ENCODE results near the gene ISL2.

DNA sequence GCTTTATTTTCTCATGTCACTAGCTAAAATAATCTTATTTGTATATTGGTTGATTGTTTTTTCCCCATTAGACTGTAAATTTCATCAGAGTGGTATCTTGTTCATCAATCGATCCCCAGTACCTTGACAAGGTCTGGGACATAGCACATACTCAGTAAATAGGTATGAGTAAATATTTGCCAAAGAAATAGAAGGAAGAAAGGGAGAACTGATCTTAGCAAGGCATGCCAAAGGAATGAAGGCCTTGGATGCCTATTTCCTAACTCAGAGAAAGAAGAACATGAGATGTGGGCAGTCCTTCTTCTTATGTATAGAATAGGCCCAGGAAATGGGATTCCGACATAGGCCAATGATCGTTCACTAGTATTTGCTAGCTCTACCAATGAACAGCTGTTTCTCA is 54.7 kb downstream of the ISL2 start:
- TF ChIP-seq EZH2 (IDR thresholded peaks at IDR 0.05), result no peak
- TF ChIP-seq POLR2AphosphoS5 (IDR thresholded peaks at IDR 0.05; ENCODE audit: borderline replicate concordance, low read depth, low read length), result no peak
- no peak for TF ChIP-seq FOXP2 (optimal IDR thresholded peaks at IDR 0.05; ENCODE audit: control extremely low read depth, extremely low read length, insufficient read depth)
